H7 (cell line): Measurements from ENCODE around the gene KCNK10. TPM values are rescaled to one million over a fixed set of nuclear protein-coding genes. Genes with fewer than 3 reads are reported as not detected.

Experiments used
- DNase-seq: peaks from one replicate; pipeline ENCODE4 v3.0.0; 2012
- H3K27me3 ChIP-seq: 2 replicates; pipeline ENCODE4 v1.6.0; 2011; ENCODE audit warnings: mild to moderate bottlenecking, low read length; ENCODE audit not compliant: control insufficient read depth, insufficient read depth
- H3K36me3 ChIP-seq: replicated peaks from 2 replicates; pipeline ENCODE4 v1.5.1; 2011; ENCODE audit warnings: low read length; ENCODE audit not compliant: control insufficient read depth, insufficient read depth
- H3K4me3 ChIP-seq: 2 replicates; pipeline ENCODE4 v1.5.1; 2011; ENCODE audit warnings: low read depth, mild to moderate bottlenecking, control low read depth, low read length, moderate library complexity; ENCODE audit not compliant: insufficient read depth
- total RNA-seq: library from RNA; depleted of rRNA; stranded (reverse); fragments of >200 nt; shearing (Covaris generic); gene quantifications from 2 replicates; pipeline ENCODE4 v1.2.3, GENCODE V29; 2014; rRNA removed

KCNK10 gene
- 0.03 TPM in 1 of 2 replicates, not detected in the other for total RNA-seq

GRCh38 chr14:88323086-88323522, at the start of gene KCNK10:
Gene KCNK10, minus strand, starts transcription at chr14:88323269. Its CDS starts 471 bp downstream, at chr14:88322798.
- Histone ChIP-seq H3K4me3 (peak within 1 kb of the TSS; percentile 60), H3K36me3 (no peaks in the 10 kb centered on the region), H3K27me3 (peaks cover 82% of the 10 kb centered on the region)
- DNase-seq: peak; percentile 79

GRCh38 chr14:88369496-88369895, 46.4 kb upstream of the KCNK10 start:
- Histone ChIP-seq H3K36me3 (no peaks in the 10 kb centered on the region), H3K27me3 (no peaks in the 10 kb centered on the region), H3K4me3 (no peak overlapping the region)
- no peak for DNase-seq

DNA sequence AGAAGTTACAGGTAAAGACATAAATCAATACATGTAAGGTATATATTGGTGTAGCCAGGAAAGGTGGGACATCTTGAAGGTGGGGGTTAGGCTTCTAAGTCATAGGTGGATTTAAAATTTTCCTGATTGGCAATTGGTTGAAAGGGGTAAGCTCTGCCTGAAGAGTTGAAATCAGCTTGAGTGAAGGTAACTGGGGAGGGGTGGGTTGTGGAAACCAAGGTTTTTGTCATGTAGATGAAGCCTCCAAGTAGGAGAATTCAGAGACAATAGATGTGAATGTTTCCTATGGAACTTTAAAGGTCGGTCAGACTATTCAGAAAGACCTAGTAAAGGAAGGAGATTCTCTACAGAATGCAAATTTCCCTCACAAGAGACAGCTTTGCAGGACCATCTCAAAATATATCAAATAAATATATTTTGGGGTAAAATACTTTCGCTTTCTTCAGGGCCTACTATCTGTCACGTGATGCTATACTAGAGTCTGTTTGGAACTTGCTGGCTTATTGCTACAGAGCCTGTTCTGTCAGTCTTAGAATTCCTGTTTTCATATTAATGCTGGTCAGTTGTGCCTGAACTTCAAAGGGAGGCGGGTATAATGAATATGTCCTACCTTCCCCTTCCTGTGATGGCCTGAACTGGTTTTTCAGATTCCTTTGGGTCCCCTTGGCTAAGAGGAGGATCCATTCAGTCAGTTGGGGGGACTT, 41.8 kb upstream of the KCNK10 start:
- H3K4me3 ChIP-seq: no peak overlapping the region
- DNase-seq: peak; percentile 37

DNA sequence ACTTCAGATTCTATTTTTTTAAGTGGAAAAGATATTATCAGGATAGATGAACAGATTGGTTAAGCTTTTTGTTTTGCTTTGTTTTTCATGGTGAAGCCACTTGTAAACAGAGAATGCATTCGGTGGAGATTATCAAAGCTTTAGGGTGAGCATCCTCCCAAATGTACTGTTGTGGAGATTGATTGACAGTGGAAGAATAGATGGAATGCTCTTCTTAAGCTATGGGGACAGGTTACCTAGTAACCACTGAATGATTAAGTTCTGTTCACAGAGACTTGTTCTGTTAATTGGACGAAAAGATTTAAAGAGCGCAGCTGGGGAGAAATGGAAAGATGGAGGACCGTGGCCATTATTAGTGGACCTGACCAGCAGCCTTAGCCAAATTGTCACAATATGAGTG, 40.6 kb upstream of the KCNK10 start:
- DNase-seq: no peak
- H3K4me3 ChIP-seq: no peak overlapping the region

More for the DNA sequence above, 41.8 kb upstream of the KCNK10 start:
- no peaks in the 10 kb centered on the region for H3K36me3 ChIP-seq
- H3K27me3 ChIP-seq: no peaks in the 10 kb centered on the region

GRCh38 chr14:88359500-88359899, 36.4 kb upstream of the KCNK10 start:
- Histone ChIP-seq H3K27me3 (no peaks in the 10 kb centered on the region), H3K4me3 (no peak overlapping the region), H3K36me3 (no peaks in the 10 kb centered on the region)
- no peak for DNase-seq

More for the DNA sequence above, 40.6 kb upstream of the KCNK10 start:
- H3K27me3 ChIP-seq: no peaks in the 10 kb centered on the region
- no peaks in the 10 kb centered on the region for H3K36me3 ChIP-seq

DNA sequence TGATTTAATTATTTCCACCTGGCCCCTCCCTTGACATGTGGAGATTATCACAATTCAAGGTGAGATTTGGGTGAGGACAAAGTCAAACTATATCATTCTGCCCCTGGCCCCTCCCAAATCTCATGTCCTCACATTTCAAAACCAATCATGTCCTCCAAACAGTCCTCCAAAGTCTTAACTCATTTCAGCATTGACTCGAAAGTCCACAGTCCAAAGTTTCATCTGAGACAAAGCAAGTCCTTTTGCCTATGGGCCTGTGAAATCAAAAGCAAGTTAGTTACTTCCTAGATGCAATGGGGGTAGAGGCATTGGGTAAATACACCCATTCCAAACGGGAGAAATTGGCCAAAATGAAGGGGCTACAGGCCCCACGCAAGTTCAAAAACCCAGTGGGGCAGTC, 31.3 kb upstream of the KCNK10 start:
- no peak for DNase-seq
- Histone ChIP-seq H3K4me3 (no peak overlapping the region), H3K36me3 (no peaks in the 10 kb centered on the region), H3K27me3 (no peaks in the 10 kb centered on the region)

DNA sequence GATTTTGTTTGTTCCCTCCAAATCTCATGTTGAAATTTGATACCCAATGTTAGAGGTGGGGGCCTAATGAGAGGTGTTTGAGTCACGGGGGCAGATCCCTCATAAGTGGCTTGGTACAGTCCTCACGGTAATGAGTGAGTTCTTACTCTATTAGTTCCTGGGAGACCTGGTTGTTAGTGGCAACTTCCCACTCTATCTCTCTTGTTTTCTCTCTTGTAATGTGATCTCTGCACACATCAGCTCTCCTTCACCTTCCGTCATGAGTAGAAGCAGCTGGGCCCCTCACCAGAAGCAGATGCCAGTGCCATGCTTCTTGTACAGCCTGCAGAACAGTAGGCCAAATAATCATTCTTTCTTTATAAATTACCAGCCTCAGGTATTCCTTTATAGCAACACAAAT, 29.6 kb upstream of the KCNK10 start:
- H3K27me3 ChIP-seq: no peaks in the 10 kb centered on the region
- no peak for DNase-seq
- H3K4me3 ChIP-seq: no peak overlapping the region
- no peaks in the 10 kb centered on the region for H3K36me3 ChIP-seq

DNA sequence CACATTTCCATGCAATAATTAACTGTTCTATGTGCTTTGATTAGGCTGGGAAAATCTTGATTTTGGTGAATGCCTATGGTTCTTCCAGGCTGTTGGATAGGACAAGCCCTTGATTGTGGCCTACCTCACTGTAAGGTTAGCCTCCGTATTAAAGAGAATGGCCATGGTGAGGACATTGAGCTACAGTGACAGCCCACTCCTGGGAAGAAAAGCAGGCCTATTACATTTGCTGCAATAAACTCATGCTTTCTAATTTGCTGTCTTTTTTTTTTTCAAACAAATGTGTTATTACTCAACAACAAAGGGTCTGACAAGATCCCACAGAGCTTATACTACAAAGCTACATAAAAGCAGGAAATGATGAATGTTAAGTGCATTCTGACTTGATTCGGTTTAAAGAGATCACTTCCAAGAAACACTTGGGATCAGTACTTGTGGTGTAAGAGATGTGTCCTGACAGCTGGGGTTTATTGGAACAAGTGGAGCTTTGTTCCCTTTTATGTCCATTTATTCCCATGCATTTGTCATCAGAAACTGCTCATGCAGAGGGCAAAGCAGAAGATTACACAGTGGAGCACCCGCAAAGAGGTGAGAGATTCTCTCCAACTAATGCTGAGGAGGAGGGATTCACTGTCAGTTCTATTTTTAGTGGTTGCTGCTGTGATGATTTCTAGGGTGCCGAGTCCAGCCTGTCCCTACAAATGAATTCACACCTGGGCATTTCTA, 29.1 kb upstream of the KCNK10 start:
- Histone ChIP-seq H3K4me3 (no peak overlapping the region), H3K27me3 (no peaks in the 10 kb centered on the region), H3K36me3 (no peaks in the 10 kb centered on the region)
- DNase-seq: no peak

- no peak overlapping the region for H3K4me3 ChIP-seq
- no peaks in the 10 kb centered on the region for H3K27me3 ChIP-seq
- DNase-seq: no peak
- H3K36me3 ChIP-seq: no peaks in the 10 kb centered on the region
Observed at GRCh38 chr14:88348546-88348945, 25.5 kb upstream of the KCNK10 start.

DNA sequence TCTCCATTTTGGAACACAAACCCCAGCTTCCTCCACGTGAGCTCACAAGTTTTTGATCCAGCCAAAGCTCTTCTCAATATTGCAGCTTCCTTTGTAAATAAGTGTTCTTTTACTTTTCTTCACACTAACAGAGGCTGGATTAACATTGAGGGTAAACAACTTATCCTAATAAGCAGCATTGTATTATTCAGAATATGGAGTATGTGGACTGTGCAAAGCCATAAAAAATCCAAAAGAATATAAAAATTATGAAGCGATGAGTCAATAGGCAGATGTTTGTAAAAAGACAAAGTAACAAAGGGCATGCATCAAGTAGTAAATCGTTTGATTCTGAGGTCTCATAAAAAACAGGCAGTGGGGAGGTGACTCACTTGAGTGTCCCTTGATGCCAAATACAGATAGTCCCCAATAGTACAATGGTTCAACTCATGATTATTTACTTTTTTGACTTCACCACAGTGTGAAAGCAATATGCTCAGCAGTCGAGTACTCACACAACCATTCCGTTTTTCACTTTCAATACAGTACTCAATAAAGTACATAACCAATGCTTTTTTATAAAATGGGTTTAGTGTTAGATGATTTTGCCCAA, 23.1 kb upstream of the KCNK10 start:
- no peaks in the 10 kb centered on the region for H3K27me3 ChIP-seq
- H3K4me3 ChIP-seq: no peak overlapping the region
- DNase-seq: no peak
- no peaks in the 10 kb centered on the region for H3K36me3 ChIP-seq

DNA sequence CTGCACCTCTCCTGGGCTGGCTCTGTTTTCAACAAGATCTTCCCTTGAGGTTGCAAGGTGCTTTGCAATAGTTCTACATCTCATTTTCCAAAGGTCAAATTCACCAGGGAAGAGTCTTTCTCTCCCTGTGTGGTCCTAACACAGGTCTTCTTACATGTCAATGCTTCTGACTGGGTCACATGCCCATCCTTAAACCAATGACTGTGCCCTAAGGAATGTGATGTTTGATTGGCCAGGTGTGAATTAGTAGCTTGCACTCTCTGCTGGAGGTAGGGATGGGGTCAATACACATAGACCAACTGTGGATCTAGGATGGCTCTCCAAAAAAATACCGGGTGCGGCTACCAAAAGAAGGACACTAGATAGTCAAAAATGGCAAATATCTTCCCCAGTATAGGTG, 19.9 kb upstream of the KCNK10 start:
- DNase-seq: no peak
- no peak overlapping the region for H3K4me3 ChIP-seq
- H3K27me3 ChIP-seq: no peaks in the 10 kb centered on the region
- H3K36me3 ChIP-seq: no peaks in the 10 kb centered on the region

- no peaks in the 10 kb centered on the region for H3K27me3 ChIP-seq
- H3K4me3 ChIP-seq: no peak overlapping the region
- no peak for DNase-seq
- H3K36me3 ChIP-seq: no peaks in the 10 kb centered on the region
Observed at GRCh38 chr14:88340357-88340756, 17.3 kb upstream of the KCNK10 start.

- H3K4me3 ChIP-seq: no peak overlapping the region
- peaks cover 7% of the 10 kb centered on the region for H3K27me3 ChIP-seq
- no peak for DNase-seq
- H3K36me3 ChIP-seq: no peaks in the 10 kb centered on the region
Observed at GRCh38 chr14:88333036-88333435, 10.0 kb upstream of the KCNK10 start.

GRCh38 chr14:88327497-88327896, 4.4 kb upstream of the KCNK10 start:
- peaks cover 58% of the 10 kb centered on the region for H3K27me3 ChIP-seq
- no peak overlapping the region for H3K4me3 ChIP-seq
- no peaks in the 10 kb centered on the region for H3K36me3 ChIP-seq
- DNase-seq: no peak
